ENCODE results near the gene SLC24A1. TPM values are rescaled to one million over a fixed set of nuclear protein-coding genes. Genes with fewer than 3 reads are reported as not detected.
A peak's percentile ranks its signal among the peaks of the same experiment; 100 is the strongest.

Gene SLC24A1
- total and polyA plus RNA-seq, 2 of the 13 experiments (the other 11 are each of a cell fraction or from before 2014, with no cell fraction given) = 5.9 to 8.3 TPM

- TF ChIP-seq HNRNPLL (IDR thresholded peaks at IDR 0.05; ENCODE audit: low read depth, low read length, poor library complexity, severe bottlenecking) = no peak
- TF ChIP-seq SNAPC2 (CRISPR knock-in tag; IDR thresholded peaks at IDR 0.05) = 0 out of 2 replicates have a peak, but pooled peaks have one; percentile 18
- TF ChIP-seq MAZ (IDR thresholded peaks at IDR 0.05; ENCODE audit: borderline replicate concordance, low read depth, low read length) = no peak
- TF ChIP-seq MAZ (CRISPR knock-in tag; IDR thresholded peaks at IDR 0.05; ENCODE audit: low read depth) = no peak
- TF ChIP-seq KAT7 (CRISPR knock-in tag; IDR thresholded peaks at IDR 0.05; ENCODE audit: borderline replicate concordance) = no peak
These were observed 9.7 kb upstream of the SLC24A1 start (continued) for GRCh38 chr15:65611888-65612615.

GRCh38 chr15:65612616-65612946, 9.2 kb upstream of the SLC24A1 start:
- peak overlapping the region; percentile 99 for H3K27ac ChIP-seq (ENCODE audit: extremely low read length, insufficient read depth, low read length)
- TF ChIP-seq ZNF333 (CRISPR knock-in tag; IDR thresholded peaks at IDR 0.05; ENCODE audit: borderline replicate concordance) (no peak), ZXDC (CRISPR knock-in tag; IDR thresholded peaks at IDR 0.05) (no peak), ZNF337 (CRISPR knock-in tag; IDR thresholded peaks at IDR 0.05; ENCODE audit: borderline replicate concordance, low read depth) (no peak), ZSCAN20 (CRISPR knock-in tag; IDR thresholded peaks at IDR 0.05; ENCODE audit: borderline replicate concordance) (no peak), KDM1A (CRISPR knock-in tag; IDR thresholded peaks at IDR 0.05) (no peak), FOXK2 (IDR thresholded peaks at IDR 0.05) (no peak), ZNF292 (CRISPR knock-in tag; IDR thresholded peaks at IDR 0.05; ENCODE audit: borderline replicate concordance, low read depth) (no peak), ZNF136 (CRISPR knock-in tag; IDR thresholded peaks at IDR 0.05; ENCODE audit: low read depth) (no peak), ZSCAN12 (CRISPR knock-in tag; IDR thresholded peaks at IDR 0.05) (no peak), ARID3A (IDR thresholded peaks at IDR 0.05; ENCODE audit: low read depth, low read length) (peak; percentile 10; the same call in 1 of the 2 replicates), ZMYM4 (CRISPR knock-in tag; IDR thresholded peaks at IDR 0.05) (no peak), HDAC6 (IDR thresholded peaks at IDR 0.05; ENCODE audit: low read depth, low read length) (no peak), ZNF597 (CRISPR knock-in tag; IDR thresholded peaks at IDR 0.05) (no peak), XRCC5 (optimal IDR thresholded peaks at IDR 0.05; ENCODE audit: low read length) (no peak)

More at GRCh38 chr15:65612616-65612946, 9.2 kb upstream of the SLC24A1 start:
- DNase-seq (ENCODE audit: low spot score) (no peak), ATAC-seq (peak; percentile 8), FAIRE-seq (no peak)
- no TSS peak for BruUV-seq (replicated peaks)
- H3K4me2 ChIP-seq (ENCODE audit: low read depth, low read length) = peak overlapping the region; percentile 100
- no peaks in the 10 kb centered on the region for H4K20me1 ChIP-seq (ENCODE audit: insufficient read depth, low read length)
- ChIA-PET POLR2A (interaction anchor here (0.6 to 2.6 kb wide), 5 partner anchors 32 to 308 kb away, joined by 3 to 30 read pairs (median 6); partner anchors contain the start of genes HACD3, RAB11A and RNU5B-1), CTCF (ENCODE audit: low intra/inter-chr PET ratio, low total read pairs) (no interaction called here)
- in situ Hi-C loops (cut with HindIII; ENCODE audit: extremely low pct_ligation_motif_present, low pct_unique_long_range_greater_than_20kb) = no loop called here
- H3K9ac ChIP-seq (ENCODE audit: insufficient read depth, low read depth, low read length) = peak overlapping the region; percentile 96
- H3K9me3 ChIP-seq (ENCODE audit: low read length) = no peaks in the 10 kb centered on the region
- H3K36me3 ChIP-seq (replicated peaks in 1 of 2; ENCODE audit: control insufficient read depth in 1 of 2, insufficient read depth in 2 of 2, low read length in 2 of 2) = no peaks in the 10 kb centered on the region
- WGBS (ENCODE audit: low lambda C conversion rate) = 5% methylated on average over 2 of the region's 2 CpGs
- H3K79me2 ChIP-seq (ENCODE audit: insufficient read depth, low read length) = peaks cover 35% of the 10 kb centered on the region
- intact Hi-C loops (cut with micrococcal nuclease; ENCODE audit: unreplicated experiment) = no loop called here
- H3K4me3 ChIP-seq (replicated peaks in 1 of 3; ENCODE audit: insufficient read depth in 1 of 3, low read depth in 2 of 3, low read length in 3 of 3) = peak overlapping the region; percentile 85 to 89 (median 87)
- H3K4me1 ChIP-seq (ENCODE audit: insufficient read depth, low read length) = peaks cover 43% of the 10 kb centered on the region
- H2AFZ ChIP-seq (ENCODE audit: low read length) = no peak overlapping the region
- H3K27me3 ChIP-seq (ENCODE audit: control insufficient read depth in 1 of 2, insufficient read depth in 2 of 2, low read length in 2 of 2) = no peaks in the 10 kb centered on the region; a peak in 1 of 5 replicates
